Measurements from ENCODE around the gene COL5A1. TPM values are rescaled to one million over a fixed set of nuclear protein-coding genes. Genes with fewer than 3 reads are reported as not detected.

COL5A1 gene
- total RNA-seq, 4 donors from 2014 or later = 51.9 to 78.3 (median 62.4) TPM

DNA sequence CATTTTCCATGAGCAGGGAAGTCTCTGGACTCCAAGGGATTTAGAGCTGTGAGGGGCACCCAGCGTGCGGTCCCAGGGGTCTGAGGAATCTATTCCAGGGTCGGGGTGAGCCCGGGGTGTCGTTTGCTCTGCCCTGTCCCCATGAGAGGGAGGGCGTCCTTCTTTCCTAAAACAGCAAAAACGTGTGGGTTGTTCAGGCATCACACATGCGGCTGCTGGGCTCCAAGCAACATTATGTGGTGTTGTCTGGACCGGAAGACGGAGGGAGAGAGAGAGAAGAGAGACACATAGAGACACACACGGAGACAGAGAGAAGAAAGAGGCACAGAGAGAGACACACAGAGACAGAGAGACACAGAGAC is 42.7 kb upstream of the COL5A1 start:
- Histone ChIP-seq H3K27ac (peak overlapping the region in 3 of 4 donors; percentile 37 to 61 (median 54)), H3K4me3 (no peak overlapping the region), H3K9me3 (no peaks in the 10 kb centered on the region), H3K36me3 (no peaks in the 10 kb centered on the region), H3K4me1 (peaks cover 0 to 20% (median 0%) of the 10 kb centered on the region in 4 donors), H3K27me3 (no peaks in the 10 kb centered on the region)
- no peak for TF ChIP-seq POLR2A (IDR thresholded peaks at IDR 0.05)
- TF ChIP-seq, protein P1, sequence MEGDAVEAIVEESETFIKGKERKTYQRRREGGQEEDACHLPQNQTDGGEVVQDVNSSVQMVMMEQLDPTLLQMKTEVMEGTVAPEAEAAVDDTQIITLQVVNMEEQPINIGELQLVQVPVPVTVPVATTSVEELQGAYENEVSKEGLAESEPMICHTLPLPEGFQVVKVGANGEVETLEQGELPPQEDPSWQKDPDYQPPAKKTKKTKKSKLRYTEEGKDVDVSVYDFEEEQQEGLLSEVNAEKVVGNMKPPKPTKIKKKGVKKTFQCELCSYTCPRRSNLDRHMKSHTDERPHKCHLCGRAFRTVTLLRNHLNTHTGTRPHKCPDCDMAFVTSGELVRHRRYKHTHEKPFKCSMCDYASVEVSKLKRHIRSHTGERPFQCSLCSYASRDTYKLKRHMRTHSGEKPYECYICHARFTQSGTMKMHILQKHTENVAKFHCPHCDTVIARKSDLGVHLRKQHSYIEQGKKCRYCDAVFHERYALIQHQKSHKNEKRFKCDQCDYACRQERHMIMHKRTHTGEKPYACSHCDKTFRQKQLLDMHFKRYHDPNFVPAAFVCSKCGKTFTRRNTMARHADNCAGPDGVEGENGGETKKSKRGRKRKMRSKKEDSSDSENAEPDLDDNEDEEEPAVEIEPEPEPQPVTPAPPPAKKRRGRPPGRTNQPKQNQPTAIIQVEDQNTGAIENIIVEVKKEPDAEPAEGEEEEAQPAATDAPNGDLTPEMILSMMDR (IDR thresholded peaks at IDR 0.05) = no peak
- peak in 1 of 2 donors; percentile 11 for DNase-seq (ENCODE audit: low spot score in 2 of 2)
- 42 to 56% methylated on average over 11 of the region's 11 CpGs for WGBS, 2 donors

DNA sequence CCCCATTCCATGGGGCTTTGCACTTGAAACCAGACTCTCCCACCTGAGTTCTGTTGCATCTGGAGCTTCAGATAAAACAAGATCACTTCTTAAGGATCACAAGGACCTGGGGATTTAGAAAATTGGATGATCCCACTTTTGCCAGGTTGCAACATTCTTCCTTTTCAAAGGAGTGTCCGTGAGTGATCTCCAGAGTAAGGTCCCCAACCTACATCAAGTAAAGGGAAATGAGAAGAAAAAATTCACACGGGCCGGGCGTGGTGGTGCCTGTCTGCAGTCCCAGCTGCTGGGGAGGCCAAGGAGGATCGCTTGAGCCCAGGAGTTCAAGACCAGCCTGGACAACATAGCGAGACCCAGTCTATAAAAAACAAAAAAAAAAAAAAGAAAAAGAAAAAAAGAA is 41.2 kb upstream of the COL5A1 start:
- DNase-seq (ENCODE audit: low spot score in 2 of 2) = peak in 1 of 2 donors; percentile 0
- H3K4me3 ChIP-seq = no peak overlapping the region
- H3K4me1 ChIP-seq = peaks cover 0 to 20% (median 0%) of the 10 kb centered on the region in 4 donors
- no peaks in the 10 kb centered on the region for H3K9me3 ChIP-seq
- TF ChIP-seq EP300 (IDR thresholded peaks at IDR 0.05) = no peak
- H3K36me3 ChIP-seq = no peaks in the 10 kb centered on the region
- WGBS, 2 donors = 81 to 90% methylated on average over 6 of the region's 6 CpGs
- no peaks in the 10 kb centered on the region for H3K27me3 ChIP-seq
- H3K27ac ChIP-seq = no peak overlapping the region

DNA sequence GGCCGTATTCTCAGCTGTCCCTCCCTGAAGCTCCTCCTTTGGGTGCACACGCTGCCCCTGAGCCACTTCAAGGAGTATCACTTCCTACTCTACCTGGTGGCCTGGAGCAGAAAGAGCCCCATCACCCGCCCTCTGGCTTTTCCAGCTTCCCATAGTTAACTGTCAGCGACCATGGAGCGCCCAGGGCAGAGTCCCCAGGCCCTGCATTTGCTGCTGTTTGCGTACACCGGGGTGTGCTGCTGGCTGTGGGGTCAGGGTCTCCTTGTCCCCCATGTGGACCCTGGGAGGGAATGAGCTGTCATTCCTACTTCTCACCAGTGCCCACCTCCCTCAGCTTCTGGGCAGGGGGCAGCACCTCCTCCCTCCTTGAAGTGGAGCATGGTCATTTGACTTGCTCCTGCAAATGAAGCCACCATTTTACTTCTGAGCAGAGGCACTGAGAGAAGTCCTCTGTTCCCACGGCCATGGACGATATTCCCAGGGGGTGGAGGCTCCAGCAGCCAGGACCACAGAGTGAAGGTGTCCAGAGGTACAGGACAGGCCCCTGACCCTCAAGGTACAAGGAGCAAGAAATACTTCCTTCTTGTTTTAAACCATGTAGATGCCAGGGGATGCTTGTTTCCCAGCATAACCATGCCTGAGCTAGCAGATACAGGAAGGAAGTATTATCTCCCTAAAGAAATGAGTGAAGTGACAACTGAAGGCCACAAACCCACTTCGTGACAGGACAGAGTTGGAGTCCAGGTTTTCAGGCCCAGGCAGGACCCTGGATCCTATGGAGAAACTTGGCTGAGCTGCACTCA is 40.6 kb upstream of the COL5A1 start:
- Histone ChIP-seq H3K4me3 (no peak overlapping the region), H3K27ac (no peak overlapping the region), H3K4me1 (peaks cover 0 to 20% (median 0%) of the 10 kb centered on the region in 4 donors), H3K27me3 (no peaks in the 10 kb centered on the region), H3K9me3 (no peaks in the 10 kb centered on the region), H3K36me3 (no peaks in the 10 kb centered on the region)
- WGBS, 2 donors = 97% methylated on average over 10 of the region's 10 CpGs
- TF ChIP-seq EP300 (IDR thresholded peaks at IDR 0.05) (no peak), POLR2A (IDR thresholded peaks at IDR 0.05) (no peak)
- TF ChIP-seq, protein P1 (IDR thresholded peaks at IDR 0.05) = no peak
- DNase-seq (ENCODE audit: low spot score in 2 of 2) = peak in 1 of 2 donors; percentile 1

DNA sequence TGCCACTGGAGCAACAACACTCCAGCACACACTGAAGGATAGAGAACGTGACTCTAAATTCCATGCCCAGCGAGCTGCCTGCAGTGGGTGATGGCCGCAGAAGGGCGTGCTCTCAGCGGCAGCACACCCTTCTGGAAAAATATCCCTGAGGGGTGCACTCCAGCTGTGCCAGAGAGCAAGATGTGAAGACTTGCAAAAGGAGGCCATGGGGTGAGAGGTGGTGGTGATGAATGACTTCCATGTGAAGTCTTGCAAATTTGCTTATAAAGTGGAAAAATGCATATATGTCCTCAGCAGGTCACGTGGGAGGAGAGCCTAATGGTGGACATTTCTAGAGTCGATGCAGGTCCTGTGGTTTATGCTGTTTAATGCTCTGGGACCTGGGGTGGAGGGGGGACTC is 39.8 kb upstream of the COL5A1 start:
- DNase-seq (ENCODE audit: low spot score in 2 of 2) = peak in 1 of 2 donors; percentile 2
- Histone ChIP-seq H3K4me3 (no peak overlapping the region), H3K9me3 (no peaks in the 10 kb centered on the region), H3K27me3 (no peaks in the 10 kb centered on the region), H3K36me3 (no peaks in the 10 kb centered on the region), H3K27ac (no peak overlapping the region), H3K4me1 (peaks cover 0 to 20% (median 0%) of the 10 kb centered on the region in 4 donors)
- WGBS, 2 donors = 90 to 94% methylated on average over 7 of the region's 7 CpGs
- TF ChIP-seq, protein P1 (IDR thresholded peaks at IDR 0.05) = no peak
- TF ChIP-seq EP300 (IDR thresholded peaks at IDR 0.05) = no peak
- TF ChIP-seq POLR2A (IDR thresholded peaks at IDR 0.05) = no peak

DNA sequence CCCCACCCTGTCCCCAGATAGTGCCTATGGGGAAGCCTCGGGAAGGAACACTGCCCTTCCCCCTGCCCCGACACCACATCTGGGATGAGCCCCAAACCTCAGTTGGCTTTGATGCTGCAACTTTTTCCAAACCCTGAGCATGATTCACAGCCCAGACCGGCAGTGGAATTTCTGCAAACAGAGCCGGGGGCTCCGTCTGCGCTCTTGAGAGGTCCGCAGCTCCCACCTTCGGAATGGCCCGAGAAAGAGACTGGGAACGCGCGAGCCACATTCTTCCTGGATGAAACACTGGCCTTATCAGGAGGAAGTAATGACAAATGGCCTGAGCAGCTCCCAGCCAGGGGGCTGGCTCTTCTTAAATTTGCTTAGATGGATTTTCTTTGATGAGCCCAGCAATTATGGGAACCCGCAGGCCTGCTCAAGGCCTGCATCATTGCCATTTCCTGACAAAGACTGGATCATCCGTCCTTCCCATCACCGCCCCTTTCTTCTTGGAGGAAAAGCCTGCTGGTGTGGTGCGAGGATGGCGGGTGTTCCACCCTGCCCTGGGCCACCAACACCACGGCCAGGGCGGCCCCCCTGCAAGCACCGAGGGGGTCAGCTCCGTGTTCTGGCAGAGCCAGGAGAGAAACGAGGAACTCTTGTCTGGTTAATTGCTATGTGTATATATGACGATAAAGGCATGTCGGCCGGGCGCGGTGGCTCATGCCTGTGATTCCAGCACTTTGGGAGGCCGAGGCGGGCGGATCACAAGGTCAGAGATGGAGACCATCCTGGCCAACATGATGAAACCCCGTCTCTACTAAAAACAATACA is 38.8 kb upstream of the COL5A1 start:
- TF ChIP-seq, protein P1 (IDR thresholded peaks at IDR 0.05) = no peak
- TF ChIP-seq EP300 (IDR thresholded peaks at IDR 0.05) (no peak), POLR2A (IDR thresholded peaks at IDR 0.05) (no peak)

More for the DNA sequence above, 38.8 kb upstream of the COL5A1 start:
- Histone ChIP-seq H3K4me3 (no peak overlapping the region), H3K4me1 (peaks cover 0 to 19% (median 0%) of the 10 kb centered on the region in 4 donors), H3K27me3 (no peaks in the 10 kb centered on the region), H3K9me3 (no peaks in the 10 kb centered on the region), H3K27ac (no peak overlapping the region), H3K36me3 (no peaks in the 10 kb centered on the region)
- WGBS, 2 donors = 83 to 89% methylated on average over 31 of the region's 31 CpGs
- peak in 1 of 2 donors; percentile 32 for DNase-seq (ENCODE audit: low spot score in 2 of 2)

All from tibial nerve (tissue), 4 donors.